ENCODE data around the gene AAR2.

GRCh38 chr20:36298061-36298460, 61.8 kb downstream of the AAR2 start:
- no peak for TF ChIP-seq CTCF (IDR thresholded peaks at IDR 0.05)
- no peak for TF ChIP-seq POLR2AphosphoS5 (IDR thresholded peaks at IDR 0.05; ENCODE audit: insufficient read depth in 1 of 2, low read depth in 1 of 2)
- TF ChIP-seq POLR2A (IDR thresholded peaks at IDR 0.05), result no peak
